ENCODE data around the gene CAPN10.
A peak's percentile ranks its signal among the peaks of the same experiment; 100 is the strongest.

- TF ChIP-seq POLR2AphosphoS5 (IDR thresholded peaks at IDR 0.05; ENCODE audit: insufficient read depth in 1 of 2, low read depth in 1 of 2), result peak; percentile 5 to 70
- TF ChIP-seq CTCF (IDR thresholded peaks at IDR 0.05), result peak in 2 of 3 experiments; percentile 56 to 98
These were observed 20.1 kb upstream of the CAPN10 start for GRCh38 chr2:240566203-240567136.

Measured in vagina (tissue), 2 donors.